HG03342 (cell line): ENCODE results near the gene R3HDML.
"Not testable (repeated sequence)": the region's sequence is repeated elsewhere in the genome, so short reads cannot be mapped to it uniquely, and the experiment has no call there.

Experiments used
- ATAC-seq: cut with Tn5 transposase; IDR thresholded peaks from one replicate; pipeline ENCODE4 v1.9.1; 2021; ENCODE audit warnings: mild to moderate bottlenecking, moderate library complexity; ENCODE audit not compliant: unreplicated experiment

The R3HDML gene

GRCh38 chr20:44327748-44328147 is 9.1 kb upstream of the R3HDML start:
- ATAC-seq, result not testable (repeated sequence)

GRCh38 chr20:44328428-44328827 is 8.4 kb upstream of the R3HDML start:
- no peak for ATAC-seq

GRCh38 chr20:44331201-44331600 is 5.6 kb upstream of the R3HDML start:
- ATAC-seq, result no peak

- no peak for ATAC-seq
These were observed 2.5 kb upstream of the R3HDML start for GRCh38 chr20:44334306-44334705.

GRCh38 chr20:44334709-44335108 is 2.1 kb upstream of the R3HDML start:
- ATAC-seq, result no peak

GRCh38 chr20:44335675-44336074 is 1.2 kb upstream of the R3HDML start:
- no peak for ATAC-seq

- no peak for ATAC-seq
These were observed 757 bp upstream of the R3HDML start for GRCh38 chr20:44336086-44336485.

- ATAC-seq, result no peak
These were observed 5.4 kb downstream of the R3HDML start for GRCh38 chr20:44342248-44342647.

GRCh38 chr20:44343162-44343675 is 6.4 kb downstream of the R3HDML start:
- ATAC-seq, result no peak

- no peak for ATAC-seq
These were observed 7.9 kb downstream of the R3HDML start for GRCh38 chr20:44344723-44345122.

GRCh38 chr20:44345147-44345546 is 8.3 kb downstream of the R3HDML start:
- no peak for ATAC-seq

GRCh38 chr20:44345941-44346340 is 9.1 kb downstream of the R3HDML start:
- not testable (repeated sequence) for ATAC-seq

- no peak for ATAC-seq
These were observed 11.4 kb downstream of the R3HDML start for GRCh38 chr20:44348168-44348659.

GRCh38 chr20:44349349-44349748 is 12.5 kb downstream of the R3HDML start:
- no peak for ATAC-seq

- no peak for ATAC-seq
These were observed 13.7 kb downstream of the R3HDML start for GRCh38 chr20:44350567-44350966.

GRCh38 chr20:44354979-44355497 is 18.2 kb downstream of the R3HDML start:
- ATAC-seq, result no peak

- no peak for ATAC-seq
These were observed 18.9 kb downstream of the R3HDML start, which contains the start of gene HNF4A for GRCh38 chr20:44355498-44356352. Gene HNF4A, plus strand, starts transcription at chr20:44355699. Its CDS starts 106 bp downstream, at chr20:44355805.

- ATAC-seq, result no peak
These were observed 19.5 kb downstream of the R3HDML start for GRCh38 chr20:44356353-44356723.

- no peak for ATAC-seq
These were observed 20.2 kb downstream of the R3HDML start for GRCh38 chr20:44357020-44357419.

- ATAC-seq, result no peak
These were observed 20.8 kb downstream of the R3HDML start for GRCh38 chr20:44357555-44358125.

- ATAC-seq, result no peak
These were observed 21.9 kb downstream of the R3HDML start for GRCh38 chr20:44358776-44359175.

- no peak for ATAC-seq
These were observed 23.4 kb downstream of the R3HDML start for GRCh38 chr20:44360221-44360620.
